ENCODE measurements around the gene CHCHD1.
"Not testable (repeated sequence)": the region's sequence is repeated elsewhere in the genome, so short reads cannot be mapped to it uniquely, and the experiment has no call there.

Gene CHCHD1

DNA sequence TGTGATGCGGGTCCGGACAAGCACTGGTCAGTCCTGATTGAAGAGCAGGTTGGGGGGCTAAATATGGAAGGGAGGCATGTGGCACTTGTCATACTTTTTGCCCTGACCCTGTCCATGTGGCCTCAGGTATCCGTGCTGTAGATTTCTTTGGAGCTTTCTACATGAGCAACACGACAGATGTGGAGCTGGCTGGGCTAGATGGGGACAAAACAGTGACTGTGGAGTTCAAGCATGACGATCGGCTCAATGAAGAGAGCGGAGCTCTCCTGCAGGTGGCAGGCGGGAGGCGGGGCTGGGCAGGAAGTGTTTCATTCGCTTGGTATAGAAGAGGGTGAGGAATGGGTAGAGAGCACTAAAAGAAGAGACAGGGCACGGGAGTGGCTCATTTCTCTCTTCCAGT is 13.0 kb upstream of the CHCHD1 start:
- no peak overlapping the region for H3K4me3 ChIP-seq (ENCODE audit: low read depth, low read length)

DNA sequence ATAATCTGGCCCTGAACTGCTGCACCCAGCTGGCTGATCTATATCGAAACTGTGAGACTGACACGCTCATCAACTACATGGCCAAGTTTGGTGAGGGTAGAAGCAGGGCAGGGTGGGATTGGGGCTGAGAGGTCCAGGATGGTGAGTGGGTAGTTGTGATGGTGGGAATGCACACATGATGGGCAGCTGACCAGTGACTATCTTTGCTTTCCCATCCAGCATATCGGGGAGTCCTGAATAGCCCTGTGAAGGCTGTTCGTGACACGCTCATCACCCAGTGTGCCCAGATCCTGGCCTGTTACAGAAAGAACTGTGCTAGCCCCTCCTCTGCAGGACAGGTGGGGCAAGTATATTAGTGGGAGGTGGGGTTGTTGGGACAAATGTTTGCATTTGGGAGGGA is 12.5 kb upstream of the CHCHD1 start:
- no peak overlapping the region for H3K4me3 ChIP-seq (ENCODE audit: low read depth, low read length)

DNA sequence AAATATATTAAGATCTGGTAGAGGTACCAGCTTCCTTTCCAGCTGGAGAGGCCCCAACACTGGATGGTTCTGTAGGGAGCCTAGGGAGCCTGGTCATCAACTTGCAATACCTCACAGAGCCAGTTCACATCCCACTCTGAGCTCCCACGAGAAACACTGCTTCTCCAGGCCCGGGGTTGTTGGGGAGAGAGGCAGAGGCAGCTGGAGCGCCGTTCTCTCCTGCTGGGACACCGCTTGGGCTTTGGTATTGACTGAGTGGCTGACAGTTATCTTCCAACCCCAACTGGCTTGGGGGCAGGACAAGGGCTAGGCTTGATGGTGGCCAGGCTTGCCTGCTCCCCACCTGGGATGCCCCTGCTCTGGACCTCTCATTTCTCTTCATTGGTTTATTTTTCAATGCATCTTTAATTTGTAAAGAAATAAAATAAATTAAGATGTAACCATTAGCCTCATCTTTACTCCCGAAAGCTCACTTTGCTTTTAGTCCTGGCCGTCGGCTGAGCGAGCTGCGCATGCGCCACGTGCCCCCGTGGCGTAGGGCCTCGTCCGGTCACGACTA is 10.0 kb upstream of the CHCHD1 start:
- peak overlapping the region; percentile 76 for H3K4me3 ChIP-seq (ENCODE audit: low read depth, low read length)

DNA sequence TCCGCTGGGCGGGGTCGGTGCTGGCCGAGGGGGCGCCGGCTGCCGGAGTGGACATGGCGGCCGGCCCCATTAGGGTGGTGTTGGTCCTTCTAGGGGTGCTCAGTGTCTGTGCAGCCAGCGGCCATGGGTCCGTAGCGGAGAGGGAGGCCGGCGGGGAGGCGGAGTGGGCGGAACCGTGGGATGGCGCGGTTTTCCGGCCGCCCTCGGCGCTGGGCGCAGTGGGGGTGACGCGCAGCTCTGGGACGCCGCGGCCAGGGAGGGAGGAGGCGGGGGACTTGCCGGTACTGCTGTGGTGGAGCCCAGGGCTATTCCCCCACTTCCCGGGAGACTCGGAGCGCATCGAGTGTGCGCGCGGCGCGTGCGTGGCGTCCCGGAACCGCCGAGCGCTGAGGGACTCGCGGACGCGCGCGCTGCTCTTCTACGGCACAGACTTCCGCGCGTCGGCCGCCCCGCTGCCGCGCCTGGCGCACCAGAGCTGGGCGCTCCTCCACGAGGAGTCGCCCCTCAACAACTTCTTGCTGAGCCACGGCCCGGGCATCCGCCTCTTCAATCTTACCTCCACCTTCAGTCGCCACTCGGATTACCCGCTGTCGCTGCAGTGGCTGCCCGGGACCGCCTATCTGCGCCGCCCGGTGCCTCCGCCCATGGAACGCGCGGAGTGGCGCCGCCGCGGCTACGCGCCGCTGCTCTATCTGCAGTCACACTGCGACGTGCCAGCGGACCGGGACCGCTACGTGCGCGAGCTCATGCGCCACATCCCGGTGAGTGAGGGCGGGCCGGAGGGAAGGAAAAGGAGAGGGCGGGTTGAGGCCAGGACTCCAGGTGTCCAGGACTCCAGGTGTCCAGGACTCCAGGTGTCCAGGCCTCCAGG is 9.3 kb upstream of the CHCHD1 start:
- peak overlapping the region; percentile 76 for H3K4me3 ChIP-seq (ENCODE audit: low read depth, low read length)

DNA sequence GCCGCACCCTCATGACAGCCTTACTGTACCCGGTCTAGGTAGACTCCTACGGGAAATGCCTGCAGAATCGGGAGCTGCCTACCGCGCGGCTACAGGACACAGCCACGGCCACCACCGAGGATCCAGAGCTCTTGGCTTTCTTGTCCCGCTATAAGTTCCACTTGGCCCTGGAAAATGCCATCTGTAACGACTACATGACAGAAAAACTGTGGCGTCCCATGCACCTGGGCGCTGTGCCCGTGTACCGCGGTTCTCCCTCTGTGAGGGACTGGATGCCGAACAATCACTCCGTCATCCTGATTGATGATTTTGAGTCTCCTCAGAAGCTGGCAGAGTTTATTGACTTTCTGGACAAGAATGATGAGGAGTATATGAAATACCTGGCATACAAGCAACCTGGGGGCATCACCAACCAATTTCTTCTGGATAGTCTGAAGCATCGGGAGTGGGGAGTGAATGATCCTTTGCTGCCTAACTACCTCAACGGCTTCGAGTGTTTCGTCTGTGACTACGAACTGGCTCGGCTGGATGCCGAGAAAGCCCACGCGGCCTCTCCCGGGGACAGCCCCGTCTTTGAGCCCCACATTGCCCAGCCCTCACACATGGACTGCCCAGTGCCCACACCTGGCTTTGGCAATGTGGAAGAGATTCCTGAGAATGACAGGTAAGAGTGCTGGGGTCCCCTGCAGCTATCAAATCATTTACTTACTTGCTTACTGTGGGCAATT is 8.5 kb upstream of the CHCHD1 start:
- peak overlapping the region; percentile 76 for H3K4me3 ChIP-seq (ENCODE audit: low read depth, low read length)

DNA sequence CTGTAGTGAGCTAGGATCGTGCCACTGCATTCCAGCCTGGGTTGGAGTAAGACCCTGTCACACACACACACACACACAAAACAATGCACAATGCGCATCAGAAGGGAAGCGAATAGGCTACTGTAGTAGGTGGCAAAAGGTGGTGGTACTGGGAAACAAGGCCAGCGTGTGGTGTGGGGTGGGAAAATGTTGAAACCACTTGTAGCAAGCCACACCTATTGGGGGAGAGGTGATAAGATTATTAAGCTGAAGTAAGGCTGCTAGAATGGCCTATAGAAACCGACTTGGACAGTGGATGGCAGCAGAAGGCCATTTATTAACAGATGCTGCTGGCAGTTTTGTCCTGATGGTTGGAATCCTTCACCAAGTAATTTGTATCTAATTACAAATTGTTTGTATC is 7.2 kb upstream of the CHCHD1 start:
- H3K4me3 ChIP-seq (ENCODE audit: low read depth, low read length), result no peak overlapping the region

DNA sequence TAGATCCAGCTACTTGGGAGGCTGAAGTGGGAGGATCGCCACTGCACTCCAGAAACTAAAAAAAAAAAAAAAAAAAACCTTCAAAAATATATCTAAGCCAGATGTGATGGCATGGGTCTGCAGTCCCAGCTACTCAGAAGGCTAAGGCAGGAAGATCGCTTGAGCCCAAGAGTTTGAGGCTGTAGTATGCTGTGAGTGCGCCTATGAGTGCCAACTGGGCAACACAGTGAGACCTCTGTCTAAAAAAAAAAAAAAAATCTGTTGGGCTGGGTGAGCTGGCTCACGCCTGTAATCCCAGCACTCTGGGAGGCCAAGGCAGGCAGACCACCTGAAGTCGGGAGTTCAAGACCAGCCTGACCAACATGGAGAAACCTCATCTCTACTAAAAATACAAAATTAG is 2.8 kb upstream of the CHCHD1 start:
- no peak overlapping the region for H3K4me3 ChIP-seq (ENCODE audit: low read depth, low read length)

DNA sequence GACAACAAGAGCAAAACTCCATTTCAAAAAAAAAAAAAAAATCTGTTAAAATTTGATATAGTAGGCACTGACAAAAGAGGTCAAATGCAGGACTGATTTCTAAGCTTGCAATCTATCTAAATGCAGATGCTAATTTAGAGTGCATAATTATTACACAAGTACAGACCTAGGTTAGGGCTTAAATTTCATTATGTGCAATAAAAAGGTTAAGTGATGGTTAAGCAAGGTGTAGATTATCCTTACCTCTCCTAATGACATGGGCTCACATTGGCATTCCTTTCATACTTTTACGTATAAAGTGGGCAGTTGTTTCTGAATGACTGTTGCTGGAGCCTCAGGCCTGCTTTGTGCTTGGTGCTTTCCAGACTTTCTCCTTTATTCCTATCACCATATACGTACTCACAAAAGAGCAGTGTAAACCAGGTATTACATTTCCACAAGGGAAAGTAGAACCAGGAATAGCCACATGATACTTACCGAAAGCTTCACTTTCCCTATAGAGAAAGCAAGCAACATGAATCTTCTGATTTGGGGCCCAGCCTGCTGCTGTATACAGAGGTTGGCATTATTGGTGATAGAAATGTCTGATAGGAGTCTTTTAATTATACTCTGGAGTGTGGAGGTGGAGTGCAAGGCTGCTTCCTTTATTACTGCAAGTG is 2.2 kb upstream of the CHCHD1 start:
- H3K4me3 ChIP-seq (ENCODE audit: low read depth, low read length), result no peak overlapping the region

DNA sequence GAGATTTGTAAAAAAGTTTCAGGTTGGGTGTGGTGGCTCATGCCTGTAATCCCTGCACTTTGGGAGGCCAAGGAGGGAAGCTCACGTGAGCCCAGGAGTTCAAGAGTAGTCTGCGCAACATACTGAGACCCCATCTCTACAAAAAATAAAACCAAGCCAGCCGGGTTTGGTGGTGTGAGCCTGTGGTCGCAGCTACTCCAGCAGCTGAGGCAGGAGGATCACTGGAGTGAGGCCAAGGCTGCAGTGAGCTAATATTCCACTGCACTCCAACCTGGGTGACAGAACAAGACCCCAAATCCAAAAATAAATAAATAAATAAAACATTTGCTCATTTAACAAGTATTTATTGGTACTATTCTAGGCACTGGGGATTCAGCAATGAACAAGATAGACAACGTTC is 1.5 kb upstream of the CHCHD1 start:
- H3K4me3 ChIP-seq (ENCODE audit: low read depth, low read length), result no peak overlapping the region

DNA sequence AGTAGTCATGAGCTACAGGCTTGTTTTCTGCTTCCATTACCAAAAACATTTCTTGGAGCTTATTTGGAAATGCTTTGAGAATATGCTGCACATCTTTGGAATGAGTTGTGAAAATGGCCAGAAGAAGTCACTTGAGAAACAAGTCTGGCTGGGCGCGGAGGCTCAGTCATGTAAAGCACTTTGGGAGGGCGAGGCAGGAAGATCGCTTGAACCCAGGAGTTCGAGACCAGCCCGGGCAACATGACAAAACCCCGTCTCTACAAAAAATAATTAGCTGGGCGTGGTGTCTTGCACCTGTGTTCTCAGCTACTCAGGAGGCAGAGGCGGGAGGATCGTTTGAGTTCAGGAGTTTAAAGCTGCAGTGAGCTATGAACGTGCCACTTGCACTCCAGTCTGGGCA is 882 bp upstream of the CHCHD1 start:
- peak overlapping the region; percentile 93 for H3K4me3 ChIP-seq (ENCODE audit: low read depth, low read length)

DNA sequence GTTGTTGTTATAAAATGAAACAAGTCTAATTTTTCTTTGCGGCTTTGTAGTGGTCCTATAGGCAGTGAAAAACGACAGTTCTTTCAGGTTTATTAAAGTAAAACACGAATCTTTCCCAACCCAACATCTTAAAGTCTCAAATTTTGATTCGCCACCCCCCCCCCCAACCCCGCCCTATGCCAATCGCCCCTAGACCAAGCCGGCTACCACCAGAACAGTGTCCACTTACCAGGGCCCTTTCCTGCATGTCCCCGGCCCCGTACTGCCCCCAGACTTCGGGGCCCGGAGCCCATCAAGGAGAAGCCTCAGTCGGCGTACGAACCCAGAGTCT is 335 bp upstream of the CHCHD1 start:
- peak overlapping the region; percentile 93 for H3K4me3 ChIP-seq (ENCODE audit: low read depth, low read length)

DNA sequence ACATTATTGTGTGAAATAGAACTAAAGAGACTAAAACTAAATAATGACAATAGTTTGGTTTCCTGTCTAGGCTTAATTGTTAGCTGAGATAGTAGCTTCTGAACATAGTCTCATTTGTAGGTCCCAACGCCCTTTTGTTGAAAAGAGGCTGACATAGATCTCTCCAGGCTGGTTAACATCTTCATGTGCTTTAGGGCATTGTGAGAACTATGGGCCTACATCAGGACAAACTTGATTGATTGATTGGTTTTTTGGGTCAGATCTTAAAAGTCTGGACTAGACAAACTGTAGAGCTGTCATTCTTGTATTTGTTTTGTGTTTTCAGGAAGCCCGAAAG is 869 bp downstream of the CHCHD1 start:
- peak overlapping the region; percentile 93 for H3K4me3 ChIP-seq (ENCODE audit: low read depth, low read length)

DNA sequence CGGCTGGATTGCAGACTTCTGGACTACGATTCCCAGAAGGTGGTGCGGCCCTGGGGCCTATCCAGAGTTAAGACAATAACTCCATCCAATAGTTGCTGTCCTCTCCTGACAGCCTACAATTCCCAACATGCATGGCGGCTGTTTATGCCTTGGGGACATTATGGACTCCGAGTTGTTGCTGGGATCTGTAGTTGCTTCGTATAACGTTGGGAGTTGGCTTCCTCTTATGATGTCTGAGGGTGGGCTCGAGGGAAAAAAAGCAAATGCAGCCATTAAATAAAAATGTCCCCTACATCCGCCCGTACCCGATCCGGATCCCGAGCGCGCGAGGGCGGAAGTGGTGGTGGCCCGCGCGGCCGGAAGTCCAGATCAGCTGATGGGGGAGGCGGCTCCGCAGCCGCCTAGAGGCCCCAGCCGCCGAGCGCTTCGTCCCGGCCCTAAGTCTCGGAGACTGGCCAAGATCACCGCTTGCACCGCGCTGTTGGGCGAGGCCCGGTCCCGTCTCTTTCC is 3.4 kb downstream of the CHCHD1 start, which contains the start of gene ZSWIM8:
TSS of gene ZSWIM8 (plus strand) at position 396 of the 510 bp plus-strand sequence. CDS start 273 bp downstream, outside the sequence.
- peak within 1 kb of the TSS; percentile 91 for H3K4me3 ChIP-seq (ENCODE audit: low read depth, low read length)

DNA sequence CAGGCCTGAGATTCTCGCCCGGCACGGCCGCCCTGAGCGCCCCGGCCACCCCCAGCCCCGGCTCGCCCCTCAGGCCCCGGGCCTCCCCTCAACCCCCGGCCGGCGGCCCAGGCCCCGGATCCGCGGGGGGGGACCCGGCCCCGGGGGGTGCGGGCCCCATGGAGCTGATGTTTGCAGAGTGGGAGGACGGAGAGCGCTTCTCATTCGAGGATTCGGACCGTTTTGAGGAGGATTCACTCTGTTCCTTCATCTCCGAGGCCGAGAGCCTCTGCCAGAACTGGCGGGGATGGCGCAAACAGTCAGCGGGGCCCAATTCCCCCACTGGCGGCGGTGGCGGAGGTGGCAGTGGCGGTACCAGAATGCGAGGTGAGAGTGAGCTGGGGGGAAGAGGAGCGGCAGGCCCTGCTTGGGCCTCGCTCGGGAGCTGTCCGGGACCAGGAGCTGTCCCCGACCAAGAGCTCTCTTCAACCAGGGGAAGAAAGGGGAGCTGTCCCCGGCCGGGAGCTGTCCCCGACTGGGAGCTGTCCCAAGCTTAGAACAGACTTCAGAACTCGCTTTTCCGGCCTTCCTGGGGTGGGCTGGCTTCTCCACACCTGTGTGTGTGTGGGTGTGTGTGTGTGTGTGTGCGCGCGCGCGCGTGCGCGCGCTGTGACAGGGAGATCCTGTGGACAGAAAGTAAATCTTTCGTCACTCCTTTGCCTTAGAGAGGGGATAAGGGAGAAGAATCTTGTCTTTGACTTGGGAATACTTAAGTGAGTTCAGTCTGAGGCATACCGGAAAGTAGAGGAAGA is 4.1 kb downstream of the CHCHD1 start:
- H3K4me3 ChIP-seq (ENCODE audit: low read depth, low read length), result peak overlapping the region; percentile 91

DNA sequence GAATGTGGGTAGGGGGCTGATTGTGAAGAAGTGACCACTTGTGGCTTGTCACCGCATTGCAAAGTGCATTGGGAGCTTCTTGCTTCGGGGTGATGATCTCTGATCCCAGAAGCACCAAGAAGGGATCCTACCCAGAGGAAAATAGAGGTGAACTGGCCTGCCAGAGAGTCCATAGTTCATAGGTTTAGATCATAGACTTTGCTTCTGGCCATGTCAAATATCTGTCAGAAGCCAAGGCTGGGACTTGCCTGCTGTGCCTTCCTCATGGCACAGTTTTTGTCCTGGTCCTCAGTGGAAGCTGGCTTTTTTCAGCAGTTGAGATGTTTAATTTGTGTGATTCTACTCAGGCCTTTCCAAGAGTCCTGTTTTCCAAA is 4.7 kb downstream of the CHCHD1 start:
- H3K4me3 ChIP-seq (ENCODE audit: low read depth, low read length), result peak overlapping the region; percentile 91

DNA sequence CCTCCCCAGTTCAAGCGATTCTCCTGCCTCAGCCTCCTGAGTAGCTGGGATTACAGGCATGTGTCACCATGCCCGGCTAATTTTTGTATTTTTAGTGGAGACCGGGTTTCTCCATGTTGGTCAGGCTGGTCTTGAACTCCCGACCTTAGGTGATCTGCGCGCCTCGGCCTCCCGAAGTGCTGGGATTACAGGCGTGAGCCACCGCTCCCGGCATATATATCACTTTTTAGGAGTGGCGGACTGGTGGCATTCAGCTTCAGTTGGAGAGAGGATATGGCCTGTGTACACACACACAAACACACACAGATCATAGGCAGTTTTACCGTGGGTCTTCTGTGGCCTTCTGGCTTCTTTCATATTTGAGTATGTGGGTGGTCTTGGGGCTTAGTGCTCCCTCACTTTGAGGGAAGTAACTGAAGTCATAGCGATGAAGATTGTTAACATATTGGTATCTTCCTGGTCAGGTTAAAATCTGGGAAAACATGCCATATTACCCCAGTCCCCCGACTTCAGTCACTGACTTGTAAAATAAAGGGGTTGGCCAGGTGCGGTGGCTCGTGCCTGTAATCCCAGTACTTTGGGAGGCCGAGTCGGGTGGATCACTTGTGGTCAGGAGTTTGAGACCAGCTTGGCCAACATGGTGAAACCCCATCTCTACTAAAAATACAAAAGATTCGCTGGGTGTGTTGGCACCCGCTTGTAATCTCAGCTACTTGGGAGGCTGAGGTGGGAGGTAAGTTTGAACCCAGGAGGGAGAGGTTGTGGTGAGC is 5.4 kb downstream of the CHCHD1 start:
- H3K4me3 ChIP-seq (ENCODE audit: low read depth, low read length), result not testable (repeated sequence)

DNA sequence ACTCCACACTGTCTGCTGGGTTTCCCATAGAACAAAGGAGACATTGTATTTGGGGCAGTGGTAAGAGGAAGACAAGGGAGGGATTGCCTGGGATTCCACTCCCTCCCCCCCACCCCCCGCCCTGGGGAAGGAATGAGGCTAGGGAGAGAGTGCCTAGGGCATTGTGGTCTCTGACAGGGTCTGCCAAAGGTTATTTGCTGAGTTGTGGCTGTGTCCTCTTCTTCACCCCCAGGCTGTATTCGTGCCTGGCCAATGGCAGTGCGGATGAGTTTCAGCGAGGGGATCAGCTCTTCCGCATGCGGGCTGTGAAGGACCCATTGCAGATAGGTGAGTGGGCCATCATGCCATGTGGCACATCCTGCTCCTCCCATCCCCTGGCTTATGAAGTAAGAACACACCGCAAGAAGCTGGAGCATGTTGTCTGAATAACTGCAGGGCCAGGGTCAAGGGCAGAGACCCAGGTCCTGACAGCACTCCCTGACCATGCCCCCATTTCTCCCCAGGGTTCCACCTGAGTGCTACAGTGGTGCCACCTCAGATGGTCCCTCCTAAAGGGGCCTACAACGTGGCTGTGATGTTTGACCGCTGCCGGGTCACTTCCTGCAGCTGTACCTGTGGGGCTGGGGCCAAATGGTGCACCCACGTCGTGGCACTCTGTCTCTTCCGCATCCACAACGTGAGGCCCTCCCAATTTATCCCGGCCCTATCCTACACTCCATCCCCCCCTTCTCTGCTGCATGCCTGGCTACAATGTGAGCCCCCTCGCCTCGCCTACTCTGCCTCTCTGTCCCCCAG is 7.2 kb downstream of the CHCHD1 start:
- H3K4me3 ChIP-seq (ENCODE audit: low read depth, low read length), result no peak overlapping the region

DNA sequence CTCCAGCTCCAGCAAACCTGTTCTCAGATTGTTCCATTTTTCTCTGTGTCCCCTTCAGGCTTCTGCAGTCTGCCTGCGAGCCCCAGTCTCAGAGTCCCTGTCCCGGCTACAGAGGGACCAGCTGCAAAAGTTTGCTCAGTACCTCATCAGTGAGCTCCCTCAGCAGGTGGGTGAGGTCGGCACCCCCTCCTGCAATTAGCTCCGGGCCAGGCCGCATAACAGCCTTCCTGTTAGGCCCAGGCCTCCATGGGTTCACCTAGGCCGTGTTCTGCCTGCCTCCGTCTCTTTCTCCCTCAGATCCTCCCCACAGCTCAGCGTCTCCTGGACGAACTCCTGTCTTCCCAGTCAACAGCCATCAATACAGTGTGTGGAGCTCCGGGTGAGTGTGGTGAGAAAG is 7.8 kb downstream of the CHCHD1 start:
- no peak overlapping the region for H3K4me3 ChIP-seq (ENCODE audit: low read depth, low read length)
